MM.1S (cell line): ENCODE data around the gene YEATS4.

Source experiments
- DNase-seq: peaks from one replicate; pipeline ENCODE4 v3.0.0-alpha.2; 2015
- H2AFZ ChIP-seq: fragments of 300-600 bp; sonication (generic); 2 replicates; pipeline ENCODE4 v1.6.0; 2016; ENCODE audit warnings: antibody characterized with exemption, low read length
- H3F3A ChIP-seq: fragments of 300-600 bp; sonication (generic); 2 replicates; pipeline ENCODE4 v1.6.1; 2016; ENCODE audit warnings: mild to moderate bottlenecking, antibody characterized with exemption, low read length, moderate library complexity, mixed read lengths; ENCODE audit not compliant: insufficient read depth
- H3K27ac ChIP-seq: fragments of 300-600 bp; sonication (generic); 2 replicates; pipeline ENCODE4 v1.5.1; 2016; ENCODE audit warnings: mild to moderate bottlenecking, low read length
- H3K27me3 ChIP-seq: fragments of 300-600 bp; sonication (generic); replicated peaks from 2 replicates; pipeline ENCODE4 v1.6.0; 2016; ENCODE audit warnings: low read length; ENCODE audit not compliant: insufficient read depth
- H3K36me3 ChIP-seq: fragments of 300-600 bp; sonication (generic); replicated peaks from 2 replicates; pipeline ENCODE4 v1.6.1; 2016; ENCODE audit warnings: mild to moderate bottlenecking, low read length, mixed read lengths; ENCODE audit not compliant: insufficient read depth
- H3K4me1 ChIP-seq: fragments of 300-600 bp; sonication (generic); 2 replicates; pipeline ENCODE4 v1.6.1; 2016; ENCODE audit warnings: low read length, mixed read lengths
- H3K4me2 ChIP-seq: fragments of 300-600 bp; sonication (generic); 2 replicates; pipeline ENCODE4 v1.6.0; 2016; ENCODE audit warnings: low read depth, low read length
- H3K4me3 ChIP-seq: fragments of 300-600 bp; sonication (generic); 2 replicates; pipeline ENCODE4 v1.5.1; 2016; ENCODE audit warnings: low read length, mixed read lengths
- H3K79me2 ChIP-seq: fragments of 300-600 bp; sonication (generic); 2 replicates; pipeline ENCODE4 v1.6.1; 2016; ENCODE audit warnings: mixed run types, low read length, mixed read lengths
- H3K9ac ChIP-seq: fragments of 300-600 bp; sonication (generic); 2 replicates; pipeline ENCODE4 v1.6.1; 2016; ENCODE audit warnings: low read length, mixed read lengths
- H3K9me2 ChIP-seq: fragments of 300-600 bp; sonication (generic); replicated peaks from 2 replicates; pipeline ENCODE4 v1.6.1; 2016; ENCODE audit warnings: mild to moderate bottlenecking, low read length, mixed read lengths; ENCODE audit not compliant: insufficient read depth
- H3K9me3 ChIP-seq: fragments of 300-600 bp; sonication (generic); replicated peaks from 2 replicates; pipeline ENCODE4 v1.6.1; 2016; ENCODE audit warnings: mild to moderate bottlenecking, low read length, mixed read lengths; ENCODE audit not compliant: insufficient read depth
- H4K20me1 ChIP-seq: fragments of 300-600 bp; sonication (generic); 2 replicates; pipeline ENCODE4 v1.6.1; 2016; ENCODE audit warnings: mild to moderate bottlenecking, low read length, moderate library complexity, mixed read lengths; ENCODE audit not compliant: insufficient read depth
- EZH2 ChIP-seq: fragments of 300-600 bp; sonication (generic); optimal IDR thresholded peaks from 2 replicates; pipeline ENCODE3; 2017; ENCODE audit warnings: low read depth, mild to moderate bottlenecking, antibody characterized with exemption, low read length, mixed read lengths
- EZH2phosphoT487 ChIP-seq: fragments of 300-600 bp; sonication (generic); IDR thresholded peaks from 2 replicates; pipeline ENCODE4 v1.6.1; 2018; ENCODE audit warnings: antibody characterized with exemption, low read length
- TF ChIP-seq, protein P1 (sequence below): fragments of 300-600 bp; sonication (generic); IDR thresholded peaks from 2 replicates; pipeline ENCODE4 v1.5.1; 2016; ENCODE audit warnings: antibody characterized with exemption, low read length, mixed read lengths

YEATS4 gene

DNA sequence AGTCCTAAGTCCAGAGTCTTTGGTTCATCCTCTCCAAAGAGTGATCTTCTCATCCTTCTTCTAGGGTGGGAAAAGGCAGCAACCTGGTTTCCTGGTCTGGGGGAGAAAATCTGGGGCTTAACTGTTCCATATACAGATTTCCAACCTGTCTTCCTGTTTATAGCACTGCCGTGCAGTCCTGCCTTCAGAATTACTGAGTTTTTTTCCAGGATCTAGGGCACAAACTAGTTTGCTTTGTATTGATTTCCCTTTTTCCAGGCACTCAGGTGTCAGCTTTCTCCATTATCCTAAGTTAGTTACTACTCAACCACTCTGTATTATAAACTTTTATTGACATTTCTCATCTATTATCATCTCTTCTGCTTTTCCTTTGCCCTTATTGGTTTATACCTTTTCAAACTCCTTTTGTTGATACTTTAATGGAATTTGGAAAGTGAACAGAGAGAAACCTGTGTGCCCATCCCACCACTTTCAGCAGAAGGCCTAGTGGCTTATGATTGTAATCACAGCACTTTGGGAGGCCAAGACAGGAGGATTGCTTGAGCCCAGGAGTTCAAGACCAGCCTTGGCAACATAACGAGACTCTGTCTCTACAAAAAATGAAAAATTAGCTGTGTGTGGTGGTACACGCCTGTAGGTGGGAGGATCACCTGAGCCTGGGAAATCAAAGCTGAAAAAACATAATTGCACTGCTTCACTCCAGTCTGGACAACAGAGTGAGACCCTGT, 15.5 kb upstream of the YEATS4 start:
- no peak overlapping the region for H3K9ac ChIP-seq
- H3K4me1 ChIP-seq: no peaks in the 10 kb centered on the region
- TF ChIP-seq, protein P1, sequence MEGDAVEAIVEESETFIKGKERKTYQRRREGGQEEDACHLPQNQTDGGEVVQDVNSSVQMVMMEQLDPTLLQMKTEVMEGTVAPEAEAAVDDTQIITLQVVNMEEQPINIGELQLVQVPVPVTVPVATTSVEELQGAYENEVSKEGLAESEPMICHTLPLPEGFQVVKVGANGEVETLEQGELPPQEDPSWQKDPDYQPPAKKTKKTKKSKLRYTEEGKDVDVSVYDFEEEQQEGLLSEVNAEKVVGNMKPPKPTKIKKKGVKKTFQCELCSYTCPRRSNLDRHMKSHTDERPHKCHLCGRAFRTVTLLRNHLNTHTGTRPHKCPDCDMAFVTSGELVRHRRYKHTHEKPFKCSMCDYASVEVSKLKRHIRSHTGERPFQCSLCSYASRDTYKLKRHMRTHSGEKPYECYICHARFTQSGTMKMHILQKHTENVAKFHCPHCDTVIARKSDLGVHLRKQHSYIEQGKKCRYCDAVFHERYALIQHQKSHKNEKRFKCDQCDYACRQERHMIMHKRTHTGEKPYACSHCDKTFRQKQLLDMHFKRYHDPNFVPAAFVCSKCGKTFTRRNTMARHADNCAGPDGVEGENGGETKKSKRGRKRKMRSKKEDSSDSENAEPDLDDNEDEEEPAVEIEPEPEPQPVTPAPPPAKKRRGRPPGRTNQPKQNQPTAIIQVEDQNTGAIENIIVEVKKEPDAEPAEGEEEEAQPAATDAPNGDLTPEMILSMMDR: no peak
- TF ChIP-seq EZH2: no peak
- TF ChIP-seq EZH2phosphoT487: no peak
- H3K9me3 ChIP-seq: no peaks in the 10 kb centered on the region
- no peak for DNase-seq
- H3K36me3 ChIP-seq: no peaks in the 10 kb centered on the region
- no peak overlapping the region for H2AFZ ChIP-seq
- H3K4me3 ChIP-seq: no peak overlapping the region
- no peaks in the 10 kb centered on the region for H3K79me2 ChIP-seq
- H3F3A ChIP-seq: no peaks in the 10 kb centered on the region
- H4K20me1 ChIP-seq: no peaks in the 10 kb centered on the region
- H3K9me2 ChIP-seq: no peaks in the 10 kb centered on the region
- H3K4me2 ChIP-seq: no peak overlapping the region
- H3K27ac ChIP-seq: no peak overlapping the region
- H3K27me3 ChIP-seq: no peaks in the 10 kb centered on the region

GRCh38 chr12:69345077-69345476, 14.5 kb upstream of the YEATS4 start:
- no peak for DNase-seq
- no peaks in the 10 kb centered on the region for H3K79me2 ChIP-seq
- H3K4me2 ChIP-seq: no peak overlapping the region
- H3F3A ChIP-seq: no peaks in the 10 kb centered on the region
- H3K9me3 ChIP-seq: no peaks in the 10 kb centered on the region
- no peaks in the 10 kb centered on the region for H3K27me3 ChIP-seq
- H4K20me1 ChIP-seq: no peaks in the 10 kb centered on the region
- no peak overlapping the region for H3K27ac ChIP-seq
- no peak overlapping the region for H3K4me3 ChIP-seq
- no peaks in the 10 kb centered on the region for H3K36me3 ChIP-seq
- TF ChIP-seq, protein P1: no peak
- TF ChIP-seq EZH2phosphoT487: no peak
- TF ChIP-seq EZH2: no peak
- no peaks in the 10 kb centered on the region for H3K4me1 ChIP-seq
- no peak overlapping the region for H3K9ac ChIP-seq
- no peak overlapping the region for H2AFZ ChIP-seq
- no peaks in the 10 kb centered on the region for H3K9me2 ChIP-seq

- no peaks in the 10 kb centered on the region for H3F3A ChIP-seq
- H3K27ac ChIP-seq: no peak overlapping the region
- H3K27me3 ChIP-seq: no peaks in the 10 kb centered on the region
- no peak overlapping the region for H3K9ac ChIP-seq
- no peak overlapping the region for H3K4me3 ChIP-seq
- no peaks in the 10 kb centered on the region for H3K9me3 ChIP-seq
- no peaks in the 10 kb centered on the region for H3K4me1 ChIP-seq
- no peaks in the 10 kb centered on the region for H3K79me2 ChIP-seq
- H2AFZ ChIP-seq: no peak overlapping the region
- H3K9me2 ChIP-seq: no peaks in the 10 kb centered on the region
- H3K36me3 ChIP-seq: no peaks in the 10 kb centered on the region
- TF ChIP-seq EZH2: no peak
- no peak overlapping the region for H3K4me2 ChIP-seq
- H4K20me1 ChIP-seq: no peaks in the 10 kb centered on the region
- DNase-seq: no peak
Observed at GRCh38 chr12:69345742-69346141, 13.8 kb upstream of the YEATS4 start.
